ENCODE measurements around the gene GAGE13. TPM values are rescaled to one million over a fixed set of nuclear protein-coding genes. Genes with fewer than 3 reads are reported as not detected.
"Not testable (repeated sequence)": the region's sequence is repeated elsewhere in the genome, so short reads cannot be mapped to it uniquely, and the experiment has no call there.

GAGE13 gene
- total and polyA plus RNA-seq, 2 experiments from 2014 or later = not detected

DNA sequence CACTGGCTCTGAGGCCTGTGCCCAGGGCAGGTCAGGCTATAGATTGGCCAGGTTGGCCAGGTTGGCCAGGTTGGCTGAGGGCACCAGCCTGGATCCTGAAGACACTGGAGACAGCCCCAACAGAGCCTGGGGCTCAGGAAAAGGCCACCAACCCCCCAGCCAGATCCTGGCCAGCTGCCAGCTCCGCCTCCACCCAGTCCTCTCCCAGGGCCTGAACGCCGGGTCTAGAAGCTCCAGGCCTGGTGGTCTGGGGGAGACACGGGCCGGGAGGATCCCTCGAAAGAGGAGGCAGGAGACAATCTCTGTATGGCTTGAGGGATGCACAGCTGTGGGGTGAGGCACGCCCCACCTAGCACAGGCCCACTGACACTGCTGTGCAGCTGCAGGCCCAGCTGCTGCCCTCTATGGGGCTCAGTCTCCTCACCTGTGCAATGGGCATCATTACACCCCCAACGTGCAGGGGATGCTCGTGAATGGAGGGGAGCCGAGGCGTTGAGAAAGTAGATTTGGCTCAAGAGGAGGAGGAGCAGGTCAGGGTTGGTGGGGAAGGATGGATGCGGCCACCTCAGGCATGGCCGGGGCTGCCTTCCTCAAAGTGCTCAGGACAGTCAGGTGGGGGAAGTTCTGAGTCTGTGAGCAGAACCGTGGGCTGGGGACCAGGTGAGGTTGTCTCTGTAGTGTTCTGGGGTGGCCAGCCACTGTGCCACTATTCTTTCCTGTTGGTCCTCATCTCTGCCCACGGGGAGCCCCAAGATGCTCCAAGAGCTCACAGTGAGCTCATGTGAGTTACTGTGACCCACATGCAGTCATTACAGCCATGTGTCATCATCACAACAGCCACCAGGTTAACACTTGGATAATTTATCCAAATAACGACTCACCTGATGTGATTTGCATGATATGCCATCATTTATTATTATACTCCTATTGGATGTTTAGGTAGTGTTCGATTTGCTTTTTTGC, 38.7 kb upstream of the GAGE13 start:
- Histone ChIP-seq H3K27me3 (no peaks in the 10 kb centered on the region), H3K9me2 (replicated peaks; ENCODE audit: insufficient read depth) (no peaks in the 10 kb centered on the region), H3K27ac (no peak overlapping the region), H2AFZ (no peak overlapping the region), H3K36me3 (replicated peaks; ENCODE audit: insufficient read depth, low read depth) (no peaks in the 10 kb centered on the region), H3K4me2 (no peak overlapping the region), H4K20me1 (ENCODE audit: insufficient read depth, poor library complexity, severe bottlenecking) (no peaks in the 10 kb centered on the region), H3K4me1 (ENCODE audit: insufficient read depth) (no peaks in the 10 kb centered on the region), H3K4me3 (no peak overlapping the region), H3K9me3 (ENCODE audit: low read depth) (no peaks in the 10 kb centered on the region), H3K79me2 (no peaks in the 10 kb centered on the region)
- TF ChIP-seq, protein P1, sequence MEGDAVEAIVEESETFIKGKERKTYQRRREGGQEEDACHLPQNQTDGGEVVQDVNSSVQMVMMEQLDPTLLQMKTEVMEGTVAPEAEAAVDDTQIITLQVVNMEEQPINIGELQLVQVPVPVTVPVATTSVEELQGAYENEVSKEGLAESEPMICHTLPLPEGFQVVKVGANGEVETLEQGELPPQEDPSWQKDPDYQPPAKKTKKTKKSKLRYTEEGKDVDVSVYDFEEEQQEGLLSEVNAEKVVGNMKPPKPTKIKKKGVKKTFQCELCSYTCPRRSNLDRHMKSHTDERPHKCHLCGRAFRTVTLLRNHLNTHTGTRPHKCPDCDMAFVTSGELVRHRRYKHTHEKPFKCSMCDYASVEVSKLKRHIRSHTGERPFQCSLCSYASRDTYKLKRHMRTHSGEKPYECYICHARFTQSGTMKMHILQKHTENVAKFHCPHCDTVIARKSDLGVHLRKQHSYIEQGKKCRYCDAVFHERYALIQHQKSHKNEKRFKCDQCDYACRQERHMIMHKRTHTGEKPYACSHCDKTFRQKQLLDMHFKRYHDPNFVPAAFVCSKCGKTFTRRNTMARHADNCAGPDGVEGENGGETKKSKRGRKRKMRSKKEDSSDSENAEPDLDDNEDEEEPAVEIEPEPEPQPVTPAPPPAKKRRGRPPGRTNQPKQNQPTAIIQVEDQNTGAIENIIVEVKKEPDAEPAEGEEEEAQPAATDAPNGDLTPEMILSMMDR (IDR thresholded peaks at IDR 0.05; ENCODE audit: poor library complexity) = no peak
- no peak for TF ChIP-seq EZH2 (IDR thresholded peaks at IDR 0.05; ENCODE audit: borderline replicate concordance)
- TF ChIP-seq EZH2phosphoT487 (IDR thresholded peaks at IDR 0.05; ENCODE audit: low read depth, severe bottlenecking, unreplicated experiment) = no peak
- 86% methylated on average over 17 of the region's 17 CpGs for WGBS (ENCODE audit: low lambda C conversion rate, missing lambda C conversion rate)
- DNase-seq (ENCODE audit: low spot score) = no peak

DNA sequence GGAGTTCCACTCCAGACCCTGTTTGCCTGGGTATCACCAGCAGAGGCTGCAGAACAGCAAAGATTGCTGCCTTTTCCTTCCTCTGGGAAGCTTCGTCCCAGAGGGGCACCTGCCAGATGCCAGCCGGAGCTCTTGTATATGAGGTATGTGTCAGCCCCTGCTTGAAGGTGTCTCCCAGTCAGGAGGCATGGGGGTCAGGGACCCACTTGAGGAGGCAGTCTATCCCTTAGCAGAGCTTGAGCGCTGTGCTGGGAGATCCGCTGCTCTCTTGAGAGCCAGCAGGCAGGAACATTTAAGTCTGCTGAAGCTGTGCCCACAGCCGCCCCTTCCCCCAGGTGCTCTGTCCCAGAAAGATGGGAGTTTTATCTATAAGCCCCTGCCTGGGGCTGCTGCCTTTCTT, 32.1 kb upstream of the GAGE13 start:
- not testable (repeated sequence) for H3K27ac ChIP-seq; DNase-seq (ENCODE audit: low spot score); H3K4me2 ChIP-seq; H3K4me1 ChIP-seq (ENCODE audit: insufficient read depth); H3K27me3 ChIP-seq; H4K20me1 ChIP-seq (ENCODE audit: insufficient read depth, poor library complexity, severe bottlenecking); H3K9me3 ChIP-seq (ENCODE audit: low read depth); H3K4me3 ChIP-seq; H3K79me2 ChIP-seq; H3K36me3 ChIP-seq (replicated peaks; ENCODE audit: insufficient read depth, low read depth); H3K9me2 ChIP-seq (replicated peaks; ENCODE audit: insufficient read depth); H2AFZ ChIP-seq
- 89% methylated on average over 5 of the region's 5 CpGs for WGBS (ENCODE audit: low lambda C conversion rate, missing lambda C conversion rate)

DNA sequence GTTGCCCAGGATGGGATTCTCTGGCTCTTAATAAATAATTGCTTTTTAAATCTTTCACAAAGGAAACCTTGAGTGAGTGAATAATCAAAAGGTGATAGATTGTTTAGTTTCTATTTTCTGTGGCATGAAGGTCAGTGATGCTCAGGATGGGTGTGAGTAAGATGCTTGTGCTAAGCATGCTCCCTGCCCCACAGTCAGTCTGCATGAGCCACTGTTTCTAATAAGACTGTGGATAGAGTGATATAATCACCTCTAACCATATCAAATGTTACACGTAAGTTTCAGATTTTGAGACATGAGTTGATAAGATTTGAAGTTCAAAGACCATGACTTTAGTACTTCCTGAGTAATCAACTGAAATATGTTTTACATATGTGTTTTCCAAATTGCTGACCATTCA, 30.7 kb upstream of the GAGE13 start:
- H3K36me3 ChIP-seq (replicated peaks; ENCODE audit: insufficient read depth, low read depth) = no peaks in the 10 kb centered on the region
- no peak overlapping the region for H3K4me2 ChIP-seq
- no peak overlapping the region for H3K4me3 ChIP-seq
- no peak for DNase-seq (ENCODE audit: low spot score)
- no peak overlapping the region for H2AFZ ChIP-seq
- no peaks in the 10 kb centered on the region for H3K79me2 ChIP-seq
- no peaks in the 10 kb centered on the region for H3K27me3 ChIP-seq
- H3K4me1 ChIP-seq (ENCODE audit: insufficient read depth) = no peaks in the 10 kb centered on the region
- H4K20me1 ChIP-seq (ENCODE audit: insufficient read depth, poor library complexity, severe bottlenecking) = no peaks in the 10 kb centered on the region
- TF ChIP-seq EZH2phosphoT487 (IDR thresholded peaks at IDR 0.05; ENCODE audit: low read depth, severe bottlenecking, unreplicated experiment) (no peak), EZH2 (IDR thresholded peaks at IDR 0.05; ENCODE audit: borderline replicate concordance) (no peak)
- TF ChIP-seq, protein P1 (IDR thresholded peaks at IDR 0.05; ENCODE audit: poor library complexity) = no peak
- no peaks in the 10 kb centered on the region for H3K9me2 ChIP-seq (replicated peaks; ENCODE audit: insufficient read depth)
- H3K27ac ChIP-seq = no peak overlapping the region
- no peaks in the 10 kb centered on the region for H3K9me3 ChIP-seq (ENCODE audit: low read depth)
- WGBS (ENCODE audit: low lambda C conversion rate, missing lambda C conversion rate) = 68% methylated on average over 1 of the region's 1 CpG

DNA sequence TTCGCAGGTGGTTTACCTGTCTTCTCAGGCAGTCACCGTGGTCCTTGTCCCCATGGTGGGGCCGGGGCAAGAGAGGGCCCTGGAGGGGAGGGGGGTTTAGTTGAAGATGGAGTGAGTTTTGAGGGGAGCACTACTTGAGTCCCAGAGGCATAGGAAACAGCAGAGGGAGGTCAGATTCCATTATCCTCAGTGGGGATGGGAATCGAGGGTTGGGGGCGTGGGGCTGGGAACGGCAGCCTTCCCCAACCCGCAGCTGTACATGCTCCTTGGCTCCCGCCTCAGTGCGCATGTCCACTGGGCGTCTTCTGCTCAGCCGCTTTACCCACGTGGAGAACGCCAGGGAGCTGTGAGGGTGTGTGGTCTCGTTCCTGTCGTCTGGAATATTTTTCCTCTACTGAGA, 28.0 kb upstream of the GAGE13 start, which contains the start of gene GAGE10:
Gene GAGE10, plus strand, starts transcription at position 301 of the 400 bp plus-strand sequence. CDS start 1,214 bp downstream, outside the sequence.
- no peaks in the 10 kb centered on the region for H3K36me3 ChIP-seq (replicated peaks; ENCODE audit: insufficient read depth, low read depth)
- H3K79me2 ChIP-seq = no peaks in the 10 kb centered on the region
- no peaks in the 10 kb centered on the region for H4K20me1 ChIP-seq (ENCODE audit: insufficient read depth, poor library complexity, severe bottlenecking)
- H3K4me1 ChIP-seq (ENCODE audit: insufficient read depth) = no peaks in the 10 kb centered on the region
- H3K27ac ChIP-seq = no peak within 1 kb of the TSS
- no peak within 1 kb of the TSS for H3K4me3 ChIP-seq
- TF ChIP-seq EZH2 (IDR thresholded peaks at IDR 0.05; ENCODE audit: borderline replicate concordance) (no peak), EZH2phosphoT487 (IDR thresholded peaks at IDR 0.05; ENCODE audit: low read depth, severe bottlenecking, unreplicated experiment) (no peak)
- TF ChIP-seq, protein P1 (IDR thresholded peaks at IDR 0.05; ENCODE audit: poor library complexity) = no peak
- no peak within 1 kb of the TSS for H3K4me2 ChIP-seq
- no peaks in the 10 kb centered on the region for H3K27me3 ChIP-seq
- no peaks in the 10 kb centered on the region for H3K9me2 ChIP-seq (replicated peaks; ENCODE audit: insufficient read depth)
- no peak for DNase-seq (ENCODE audit: low spot score)
- H2AFZ ChIP-seq = no peak within 1 kb of the TSS
- 85% methylated on average over 14 of the region's 15 CpGs for WGBS (ENCODE audit: low lambda C conversion rate, missing lambda C conversion rate)
- H3K9me3 ChIP-seq (ENCODE audit: low read depth) = no peaks in the 10 kb centered on the region

DNA sequence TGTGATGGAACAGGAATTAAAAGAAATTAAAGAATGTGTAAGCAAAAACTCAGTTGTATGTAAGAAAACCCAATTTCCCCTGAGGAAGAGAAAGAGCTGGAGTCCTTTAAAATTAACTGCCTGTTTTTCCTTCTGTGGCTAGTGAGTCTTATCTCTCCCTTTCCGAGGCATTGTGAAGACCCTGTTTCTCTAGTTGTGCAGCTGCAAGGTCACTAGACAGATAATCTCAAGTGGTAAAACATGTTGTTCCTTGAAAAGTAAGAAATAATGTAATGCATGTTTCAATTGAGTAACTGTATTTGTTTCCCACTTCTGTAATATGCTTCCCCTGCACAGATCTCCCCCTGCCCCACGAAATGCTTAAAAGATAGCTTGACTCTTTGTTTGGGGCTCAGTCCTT, 23.6 kb upstream of the GAGE13 start:
- H3K9me3 ChIP-seq (ENCODE audit: low read depth); H3K79me2 ChIP-seq; H3K4me1 ChIP-seq (ENCODE audit: insufficient read depth); H3K27ac ChIP-seq; H2AFZ ChIP-seq; H3K4me3 ChIP-seq; H4K20me1 ChIP-seq (ENCODE audit: insufficient read depth, poor library complexity, severe bottlenecking); H3K4me2 ChIP-seq; DNase-seq (ENCODE audit: low spot score); H3K9me2 ChIP-seq (replicated peaks; ENCODE audit: insufficient read depth); H3K27me3 ChIP-seq; H3K36me3 ChIP-seq (replicated peaks; ENCODE audit: insufficient read depth, low read depth): not testable (repeated sequence)
- WGBS (ENCODE audit: low lambda C conversion rate, missing lambda C conversion rate) = 37% methylated on average over 2 of the region's 2 CpGs
